Right cardiac atrium (tissue), 5 donors: Measurements from ENCODE around the gene TMEM186. TPM values are rescaled to one million over a fixed set of nuclear protein-coding genes. Genes with fewer than 3 reads are reported as not detected.
"Not testable (repeated sequence)": the region's sequence is repeated elsewhere in the genome, so short reads cannot be mapped to it uniquely, and the experiment has no call there.

ENCODE experiments used
- ATAC-seq, 2 donors: fragments of 200-7000 bp; cut with Tn5 transposase; one replicate each; pipeline versions ENCODE4 v1.8.0 to v1.9.1; 2020; ENCODE audit warnings: moderate library complexity in 2 of 2, mild to moderate bottlenecking in 1 of 2
- DNase-seq, 3 donors: peaks; one replicate each; pipeline ENCODE4 v3.0.0-alpha.2; 2020
- H3K27ac ChIP-seq: one replicate; pipeline ENCODE4 v1.5.1; 2013; ENCODE audit warnings: mild to moderate bottlenecking, low read length, control low read depth, moderate library complexity
- H3K27me3 ChIP-seq: one replicate; pipeline ENCODE4 v1.6.1; 2013; ENCODE audit not compliant: control insufficient read depth, insufficient read depth
- H3K4me1 ChIP-seq: one replicate; pipeline ENCODE4 v1.6.1; 2013; ENCODE audit warnings: low read length; ENCODE audit not compliant: control insufficient read depth, insufficient read depth
- H3K4me3 ChIP-seq: one replicate; pipeline ENCODE4 v1.5.1; 2013; ENCODE audit warnings: low read length, control low read depth
- H3K9me3 ChIP-seq: one replicate; pipeline ENCODE4 v1.6.1; 2013; ENCODE audit warnings: low read length; ENCODE audit not compliant: control insufficient read depth
- WGBS: extraction: QIAGEN DNeasy Blood & Tissue Kit; methylation state at CpG from one replicate; pipeline ENCODE4 v1.1.7; 2013; 5-methylcytosine and 5-hydroxymethylcytosine counted together
- intact Hi-C, 4 donors: fragments of 100-400 bp; cut with DNase I; formaldehyde crosslinking; loops; one replicate each; pipeline versions ENCODE4 v1.11.0 to v1.14.0; 2022 to 2023
- polyA plus RNA-seq: library from polyadenylated mRNA; stranded (reverse); fragments of 200-250 nt; gene quantifications from one replicate; pipeline ENCODE4 v1.2.3, GENCODE V29; 2013
- total RNA-seq, 4 donors: library from RNA; stranded (reverse); fragmentation: NEBNext Ultra II Directional; extraction: Animal tissue kit (Norgen Biotek cat#: 25700); gene quantifications; one replicate each; pipeline ENCODE4 v1.2.1, GENCODE V29; 2021
- donor health status: healthy with polysubstance abuse.
- donor health status: DM: no; HTN: yes; CAD: no.
- donor health status: DM: no; HTN: no; CAD: no.
- donor health status: DM: no; HTN: yes; CAD: no; lungs with severe emphysema.
- donor health status: DM: yes; HTN: yes; CAD: no.

Gene TMEM186
- total and polyA plus RNA-seq, 5 donors = 11.5 to 12.8 (median 12.3) TPM

GRCh38 chr16:8808613-8809353 is 11.3 kb upstream of the TMEM186 start:
- Histone ChIP-seq H3K4me1 (no peaks in the 10 kb centered on the region), H3K4me3 (no peak overlapping the region), H3K27me3 (no peaks in the 10 kb centered on the region), H3K9me3 (no peaks in the 10 kb centered on the region), H3K27ac (no peak overlapping the region)
- no peak for DNase-seq
- intact Hi-C loops = no loop called here
- ATAC-seq = peak in 1 of 2 donors; percentile 38
- WGBS = 81% methylated on average over 11 of the region's 11 CpGs

GRCh38 chr16:8808009-8808408 is 10.6 kb upstream of the TMEM186 start:
- DNase-seq (no peak), ATAC-seq (no peak)
- Histone ChIP-seq H3K27me3 (no peaks in the 10 kb centered on the region), H3K27ac (no peak overlapping the region), H3K9me3 (no peaks in the 10 kb centered on the region), H3K4me3 (no peak overlapping the region), H3K4me1 (no peaks in the 10 kb centered on the region)
- intact Hi-C loops = no loop called here
- WGBS = 92% methylated on average over 3 of the region's 3 CpGs

GRCh38 chr16:8807189-8807588 is 9.8 kb upstream of the TMEM186 start:
- 95% methylated on average over 5 of the region's 5 CpGs for WGBS
- ATAC-seq (no peak), DNase-seq (no peak)
- H3K9me3 ChIP-seq = no peaks in the 10 kb centered on the region
- no peak overlapping the region for H3K27ac ChIP-seq
- H3K27me3 ChIP-seq = no peaks in the 10 kb centered on the region
- no peaks in the 10 kb centered on the region for H3K4me1 ChIP-seq
- H3K4me3 ChIP-seq = no peak overlapping the region
- intact Hi-C loops = no loop called here

GRCh38 chr16:8806272-8806983 is 9.0 kb upstream of the TMEM186 start:
- 92% methylated on average over 13 of the region's 13 CpGs for WGBS
- Histone ChIP-seq H3K27ac (no peak overlapping the region), H3K4me3 (no peak overlapping the region), H3K9me3 (no peaks in the 10 kb centered on the region), H3K27me3 (no peaks in the 10 kb centered on the region), H3K4me1 (no peaks in the 10 kb centered on the region)
- ATAC-seq = no peak
- no peak for DNase-seq
- intact Hi-C loops = no loop called here

GRCh38 chr16:8804313-8804712 is 6.9 kb upstream of the TMEM186 start:
- 81% methylated on average over 6 of the region's 6 CpGs for WGBS
- Histone ChIP-seq H3K4me1 (no peaks in the 10 kb centered on the region), H3K4me3 (no peak overlapping the region), H3K27ac (no peak overlapping the region), H3K27me3 (no peaks in the 10 kb centered on the region), H3K9me3 (no peaks in the 10 kb centered on the region)
- ATAC-seq = no peak
- intact Hi-C loops = no loop called here
- no peak for DNase-seq

- intact Hi-C loops, H3K4me1 ChIP-seq, ATAC-seq, H3K27me3 ChIP-seq, DNase-seq, H3K4me3 ChIP-seq, H3K27ac ChIP-seq, H3K9me3 ChIP-seq: not testable (repeated sequence)
- 95% methylated on average over 12 of the region's 12 CpGs for WGBS
Observed at GRCh38 chr16:8803733-8804132, 6.3 kb upstream of the TMEM186 start.

- 92% methylated on average over 4 of the region's 4 CpGs for WGBS
Observed at GRCh38 chr16:8801701-8802100, 4.3 kb upstream of the TMEM186 start.

GRCh38 chr16:8798535-8799157 is 1.2 kb upstream of the TMEM186 start:
- WGBS = 56% methylated on average over 7 of the region's 7 CpGs
- Histone ChIP-seq H3K4me3 (peak overlapping the region; percentile 86), H3K27ac (peak overlapping the region; percentile 59), H3K9me3 (no peaks in the 10 kb centered on the region), H3K27me3 (no peaks in the 10 kb centered on the region), H3K4me1 (peaks cover 10% of the 10 kb centered on the region)
- intact Hi-C loops = loop anchor here in 3 of 4 donors (5.0 to 10.0 kb wide), 4 partner anchors 66 to 136 kb away; partner anchors contain the start of genes ABAT (in 1 of the 3), CARHSP1 (in 1 of the 3) and LITAFD (in 1 of the 3)
- DNase-seq (no peak), ATAC-seq (peak in 1 of 2 donors; percentile 3)

More at GRCh38 chr16:8801701-8802100, 4.3 kb upstream of the TMEM186 start:
- ATAC-seq (no peak), DNase-seq (no peak)
- no peaks in the 10 kb centered on the region for H3K27me3 ChIP-seq
- H3K9me3 ChIP-seq = no peaks in the 10 kb centered on the region
- H3K4me1 ChIP-seq = peaks cover 4% of the 10 kb centered on the region
- intact Hi-C loops = no loop called here
- H3K27ac ChIP-seq = no peak overlapping the region
- H3K4me3 ChIP-seq = no peak overlapping the region

GRCh38 chr16:8798174-8798527 is 712 bp upstream of the TMEM186 start:
- Histone ChIP-seq H3K4me3 (peak overlapping the region; percentile 86), H3K27ac (peak overlapping the region; percentile 65), H3K9me3 (no peaks in the 10 kb centered on the region), H3K27me3 (no peaks in the 10 kb centered on the region), H3K4me1 (peaks cover 10% of the 10 kb centered on the region)
- intact Hi-C loops = loop anchor here in 3 of 4 donors (5.0 to 10.0 kb wide), 4 partner anchors 67 to 136 kb away; partner anchors contain the start of genes ABAT (in 1 of the 3), CARHSP1 (in 1 of the 3) and LITAFD (in 1 of the 3)
- DNase-seq (no peak), ATAC-seq (peak in 1 of 2 donors; percentile 24)
- under 1% methylated on average over 6 of the region's 6 CpGs for WGBS

GRCh38 chr16:8796469-8797363 is 723 bp downstream of the TMEM186 start:
- H3K27me3 ChIP-seq = no peaks in the 10 kb centered on the region
- H3K9me3 ChIP-seq = no peaks in the 10 kb centered on the region
- 45% methylated on average over 14 of the region's 14 CpGs for WGBS
- DNase-seq (no peak), ATAC-seq (no peak)
- peaks cover 10% of the 10 kb centered on the region for H3K4me1 ChIP-seq
- no peak overlapping the region for H3K27ac ChIP-seq
- intact Hi-C loops = loop anchor here in 3 of 4 donors (5.0 to 10.0 kb wide), 4 partner anchors 68 to 134 kb away; partner anchors contain the start of genes ABAT (in 1 of the 3), CARHSP1 (in 1 of the 3) and LITAFD (in 1 of the 3)
- peak overlapping the region; percentile 86 for H3K4me3 ChIP-seq
